GM12878 (cell line): ENCODE measurements around the gene NT5DC3. TPM values are rescaled to one million over a fixed set of nuclear protein-coding genes. Genes with fewer than 3 reads are reported as not detected.

Experiments used
- ATAC-seq: fragments of 200-7000 bp; cut with Tn5 transposase; 3 replicates; pipeline ENCODE4 v1.9.1; 2020; ENCODE audit warnings: mild to moderate bottlenecking, moderate library complexity
- BruUV-seq: library from RNA; stranded (reverse); fragments of 400-500 nt; replicated peaks from 2 replicates; lab custom pipeline; 2021; lab: Mats Ljungman, UMichigan
- CTCF ChIA-PET: fragments of 300-600 bp; sonication (Branson Sonifier 250); formaldehyde crosslinking; extraction: SDS; loops from one replicate; lab custom pipeline; 2021; ENCODE audit warnings: inconsistent platforms; lab: Yijun Ruan, JAX
- POLR2A ChIA-PET: fragments of 350-600 bp; formaldehyde crosslinking; extraction: SDS; loops from one replicate; lab custom pipeline; 2021; ENCODE audit warnings: inconsistent platforms; lab: Charles Lee
- RAD21 ChIA-PET: fragments of 300-600 bp; sonication (Branson Sonifier 250); formaldehyde crosslinking; loops from one replicate; lab custom pipeline; 2023; ENCODE audit warnings: antibody characterized with exemption; ENCODE audit not compliant: unreplicated experiment; lab: Charles Lee
- SMC1A ChIA-PET: fragments of 300-600 bp; sonication (Branson Sonifier 250); formaldehyde crosslinking; loops from one replicate; lab custom pipeline; 2023; ENCODE audit not compliant: unreplicated experiment, uncharacterized antibody; lab: Charles Lee
- DNase-seq: peaks from one replicate; pipeline ENCODE4 v3.0.0-alpha.2; 2011; ENCODE audit warnings: low read depth, low spot score
- FAIRE-seq: peaks from 3 replicates; lab custom pipeline; 2011; peaks lifted over from hg19 to GRCh38; lab: Jason Lieb, UNC
- H2AFZ ChIP-seq: 2 replicates; pipeline ENCODE4 v1.6.0; 2011; ENCODE audit warnings: low read depth, low read length, control low read depth; ENCODE audit not compliant: control insufficient read depth
- H3K27ac ChIP-seq: 2 replicates; pipeline ENCODE4 v1.5.1; 2011; ENCODE audit warnings: control low read depth; ENCODE audit not compliant: control insufficient read depth, insufficient read depth
- H3K27me3 ChIP-seq, 2 experiments: replicated peaks in 1 of 2; 2 replicates each; pipeline versions ENCODE4 v1.6.0 to v1.6.1; 2011; ENCODE audit warnings: low read length in 1 of 2; ENCODE audit not compliant: control insufficient read depth in 2 of 2, insufficient read depth in 2 of 2
- H3K36me3 ChIP-seq, 2 experiments: 2 replicates each; pipeline ENCODE4 v1.5.1; 2011; ENCODE audit warnings: low read length in 1 of 2; ENCODE audit not compliant: control insufficient read depth in 2 of 2, insufficient read depth in 2 of 2
- H3K4me1 ChIP-seq: 2 replicates; pipeline ENCODE4 v1.6.1; 2011; ENCODE audit warnings: mild to moderate bottlenecking, low read length, moderate library complexity, mixed read lengths; ENCODE audit not compliant: control insufficient read depth, insufficient read depth
- H3K4me2 ChIP-seq: 2 replicates; pipeline ENCODE4 v1.6.0; 2011; ENCODE audit warnings: control low read depth; ENCODE audit not compliant: control insufficient read depth, insufficient read depth
- H3K4me3 ChIP-seq: fragments of 200-600 bp; sonication (generic); 2 replicates; pipeline ENCODE4 v1.5.1; 2016
- H3K79me2 ChIP-seq: 2 replicates; pipeline ENCODE4 v1.6.0; 2011; ENCODE audit warnings: low read length; ENCODE audit not compliant: control insufficient read depth, insufficient read depth
- H3K9ac ChIP-seq: 2 replicates; pipeline ENCODE4 v1.8.0; 2011; ENCODE audit warnings: low read length, control low read depth, mixed read lengths; ENCODE audit not compliant: control insufficient read depth, insufficient read depth
- H3K9me3 ChIP-seq: replicated peaks from 3 replicates; pipeline ENCODE4 v1.5.1; 2011; ENCODE audit warnings: mild to moderate bottlenecking, low read length; ENCODE audit not compliant: control insufficient read depth, insufficient read depth
- H4K20me1 ChIP-seq: 2 replicates; pipeline ENCODE4 v1.6.0; 2011; ENCODE audit not compliant: control insufficient read depth, insufficient read depth
- CEBPB ChIP-seq, 2 experiments: fragments of 150-350 bp in 1 of 2; IDR thresholded peaks; 2 replicates each; pipeline ENCODE4 v1.6.1; 2012 to 2014; ENCODE audit warnings: low read depth in 2 of 2, low read length in 2 of 2, borderline replicate concordance in 1 of 2, inconsistent platforms in 1 of 2
- GABPA ChIP-seq: IDR thresholded peaks from 2 replicates; pipeline ENCODE4 v1.6.1; 2014; ENCODE audit warnings: antibody characterized with exemption, low read depth, mild to moderate bottlenecking, inconsistent platforms
- HDGF ChIP-seq: fragments of 450-650 bp; IDR thresholded peaks from 2 replicates; pipeline ENCODE4 v1.6.1; 2016; ENCODE audit warnings: antibody characterized with exemption
- MXI1 ChIP-seq: fragments of 150-350 bp; IDR thresholded peaks from 2 replicates; pipeline ENCODE4 v1.6.1; 2011; ENCODE audit warnings: low read depth, mild to moderate bottlenecking, inconsistent platforms, low read length, improper control_type of control experiment
- NFXL1 ChIP-seq: fragments of 450-650 bp; IDR thresholded peaks from 2 replicates; pipeline ENCODE4 v1.6.1; 2017; ENCODE audit warnings: antibody characterized with exemption, mild to moderate bottlenecking, borderline replicate concordance
- NFYB ChIP-seq: IDR thresholded peaks from 2 replicates; pipeline ENCODE4 v1.6.1; 2011; ENCODE audit warnings: low read depth, mild to moderate bottlenecking, low read length, improper control_type of control experiment, moderate library complexity; ENCODE audit not compliant: insufficient read depth
- PAX5 ChIP-seq: IDR thresholded peaks from 2 replicates; pipeline ENCODE4 v1.6.1; 2011; ENCODE audit warnings: low read depth, low read length, borderline replicate concordance
- POLR2A ChIP-seq: IDR thresholded peaks from 2 replicates; pipeline ENCODE4 v1.6.1; 2011; ENCODE audit warnings: low read depth, mild to moderate bottlenecking, low read length
- POU2F2 ChIP-seq: IDR thresholded peaks from 3 replicates; pipeline ENCODE4 v1.6.1; 2011; ENCODE audit warnings: low read depth, mild to moderate bottlenecking, low read length, borderline replicate concordance
- RELA ChIP-seq: fragments of 450-650 bp; IDR thresholded peaks from 2 replicates; pipeline ENCODE4 v1.8.0; 2014; ENCODE audit warnings: borderline replicate concordance; ENCODE audit not compliant: partially characterized antibody
- RUNX3 ChIP-seq: IDR thresholded peaks from 2 replicates; pipeline ENCODE4 v1.6.1; 2012; ENCODE audit warnings: low read length, inconsistent platforms
- SKIL ChIP-seq: fragments of 450-650 bp; IDR thresholded peaks from 2 replicates; pipeline ENCODE4 v1.6.1; 2017; ENCODE audit warnings: mild to moderate bottlenecking, low read depth, inconsistent platforms; ENCODE audit not compliant: poor library complexity, severe bottlenecking
- SPI1 ChIP-seq: IDR thresholded peaks from 2 replicates; pipeline ENCODE4 v1.6.1; 2011; ENCODE audit warnings: low read depth, mild to moderate bottlenecking, low read length, moderate library complexity, borderline replicate concordance; ENCODE audit not compliant: insufficient read depth
- WRNIP1 ChIP-seq: IDR thresholded peaks from 2 replicates; pipeline ENCODE4 v1.6.1; 2011; ENCODE audit warnings: low read depth, low read length, improper control_type of control experiment, borderline replicate concordance
- ZNF592 ChIP-seq: fragments of 450-650 bp; IDR thresholded peaks from 2 replicates; pipeline ENCODE4 v1.6.1; 2017; ENCODE audit warnings: mild to moderate bottlenecking, moderate library complexity
- WGBS: methylation state at CpG from one replicate; pipeline ENCODE4 v1.1.6; 2016; ENCODE audit warnings: low lambda C conversion rate; ENCODE audit not compliant: insufficient replicate concordance, insufficient coverage; ENCODE audit errors: missing lambda C conversion rate; 5-methylcytosine and 5-hydroxymethylcytosine counted together
- in situ Hi-C: fragments of 300-500 bp; cut with MboI; formaldehyde crosslinking; loops from 9 replicates; pipeline ENCODE4 v1.14.3; 2018; ENCODE audit warnings: mixed read lengths
- intact Hi-C: fragments of 100-400 bp; cut with micrococcal nuclease; formaldehyde crosslinking; loops from one replicate; pipeline ENCODE4 v1.14.2; 2022; ENCODE audit not compliant: unreplicated experiment
- polyA plus RNA-seq, 11 experiments: library from polyadenylated mRNA; depleted of rRNA in 4 of 11; unstranded in 6 of 11; stranded (reverse) in 5 of 11; fragments of >200 nt; fragmentation: Nextera tagmentation in 4 of 11; fragmentation: Illumina TruSeq in 1 of 11; extraction: Ambion mirVana in 4 of 11; extraction: Trizol in 1 of 11; gene quantifications; 1 replicate in 1 of 11; 2 replicates in 10 of 11; pipeline versions ENCODE4 v1.2.1 to v1.2.3, GENCODE V29; 2011 to 2016; ENCODE audit warnings: inconsistent platforms in 2 of 11, missing spikeins in 2 of 11, low read depth in 1 of 11
- total RNA-seq, 4 experiments: library from RNA; depleted of rRNA in 3 of 4; stranded (reverse); fragments of >200 nt in 3 of 4; fragmentation: Illumina TruSeq in 1 of 4; extraction: Trizol in 1 of 4; gene quantifications; 2 replicates each; pipeline versions ENCODE4 v1.2.1 to v1.2.3, GENCODE V29; 2013 to 2021

Gene NT5DC3
- total and polyA plus RNA-seq, 10 of the 15 experiments (the other 5 are each of a cell fraction or from before 2014, with no cell fraction given), result 2.0 to 12.4 (median 5.9) TPM

GRCh38 chr12:103768467-103769123 is 72.4 kb downstream of the NT5DC3 start:
- FAIRE-seq, result no peak
- ChIA-PET CTCF (no interaction called here), POLR2A (no interaction called here), RAD21 (no interaction called here), SMC1A (no interaction called here)
- no TSS peak for BruUV-seq
- Histone ChIP-seq H3K4me3 (no peak overlapping the region), H2AFZ (no peak overlapping the region), H3K36me3 (no peaks in the 10 kb centered on the region; a peak in 1 of 4 replicates), H3K9ac (no peak overlapping the region), H3K4me1 (no peaks in the 10 kb centered on the region), H3K27ac (no peak overlapping the region), H4K20me1 (no peaks in the 10 kb centered on the region), H3K27me3 (no peaks in the 10 kb centered on the region), H3K9me3 (no peaks in the 10 kb centered on the region), H3K4me2 (no peak overlapping the region), H3K79me2 (no peaks in the 10 kb centered on the region)
- no peak for ATAC-seq
- WGBS, result 88% methylated on average over 8 of the region's 8 CpGs
- no peak for TF ChIP-seq MXI1
- no peak for TF ChIP-seq RELA
- no peak for TF ChIP-seq GABPA
- TF ChIP-seq POLR2A, result no peak
- no peak for TF ChIP-seq ZNF592
- no peak for TF ChIP-seq RUNX3
- TF ChIP-seq NFYB, result no peak
- TF ChIP-seq SKIL, result no peak
- no peak for TF ChIP-seq CEBPB (IDR thresholded peaks at IDR 0.05; ENCODE audit: borderline replicate concordance in 1 of 2, low read depth in 2 of 2, low read length in 2 of 2)
- no peak for TF ChIP-seq SPI1
- no peak for TF ChIP-seq PAX5
- no peak for TF ChIP-seq HDGF
- TF ChIP-seq POU2F2, result no peak
- no peak for TF ChIP-seq NFXL1
- no peak for TF ChIP-seq WRNIP1
- in situ Hi-C loops, result no loop called here
- no peak for DNase-seq
- intact Hi-C loops, result no loop called here
